ENCODE measurements around the gene DIP2C.

The DIP2C gene

DNA sequence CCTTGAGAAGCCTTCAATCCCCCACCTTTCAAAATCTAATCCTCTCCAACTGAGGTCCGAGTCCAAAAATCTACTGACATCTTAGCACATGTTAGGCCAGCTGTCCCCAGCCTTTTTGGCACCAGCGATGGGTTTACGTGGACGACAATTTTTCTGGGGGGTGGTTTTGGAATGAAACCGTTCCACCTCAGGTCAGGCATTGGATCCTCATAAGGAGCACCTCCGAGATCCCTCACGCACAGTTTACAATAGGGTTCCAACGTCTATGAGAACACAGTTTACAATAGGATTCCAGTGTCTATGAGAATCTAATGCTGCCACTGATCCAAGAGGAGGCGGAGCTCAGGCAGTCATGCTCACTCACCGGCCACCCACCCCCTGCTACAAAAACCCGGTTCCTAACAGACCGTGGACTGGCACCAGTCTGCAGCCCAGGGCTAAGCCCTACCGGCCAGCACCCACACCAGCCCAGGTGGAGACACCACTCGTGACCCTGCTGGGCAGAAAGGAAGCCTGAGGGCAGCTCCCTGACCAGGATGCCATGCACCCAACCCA is 107.6 kb downstream of the DIP2C start:
- no peak overlapping the region for H3K27ac ChIP-seq
- TF ChIP-seq ZFX (IDR thresholded peaks at IDR 0.05) = no peak
- TF ChIP-seq, protein P1, sequence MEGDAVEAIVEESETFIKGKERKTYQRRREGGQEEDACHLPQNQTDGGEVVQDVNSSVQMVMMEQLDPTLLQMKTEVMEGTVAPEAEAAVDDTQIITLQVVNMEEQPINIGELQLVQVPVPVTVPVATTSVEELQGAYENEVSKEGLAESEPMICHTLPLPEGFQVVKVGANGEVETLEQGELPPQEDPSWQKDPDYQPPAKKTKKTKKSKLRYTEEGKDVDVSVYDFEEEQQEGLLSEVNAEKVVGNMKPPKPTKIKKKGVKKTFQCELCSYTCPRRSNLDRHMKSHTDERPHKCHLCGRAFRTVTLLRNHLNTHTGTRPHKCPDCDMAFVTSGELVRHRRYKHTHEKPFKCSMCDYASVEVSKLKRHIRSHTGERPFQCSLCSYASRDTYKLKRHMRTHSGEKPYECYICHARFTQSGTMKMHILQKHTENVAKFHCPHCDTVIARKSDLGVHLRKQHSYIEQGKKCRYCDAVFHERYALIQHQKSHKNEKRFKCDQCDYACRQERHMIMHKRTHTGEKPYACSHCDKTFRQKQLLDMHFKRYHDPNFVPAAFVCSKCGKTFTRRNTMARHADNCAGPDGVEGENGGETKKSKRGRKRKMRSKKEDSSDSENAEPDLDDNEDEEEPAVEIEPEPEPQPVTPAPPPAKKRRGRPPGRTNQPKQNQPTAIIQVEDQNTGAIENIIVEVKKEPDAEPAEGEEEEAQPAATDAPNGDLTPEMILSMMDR (conservative IDR thresholded peaks at IDR 0.05) = no peak

DNA sequence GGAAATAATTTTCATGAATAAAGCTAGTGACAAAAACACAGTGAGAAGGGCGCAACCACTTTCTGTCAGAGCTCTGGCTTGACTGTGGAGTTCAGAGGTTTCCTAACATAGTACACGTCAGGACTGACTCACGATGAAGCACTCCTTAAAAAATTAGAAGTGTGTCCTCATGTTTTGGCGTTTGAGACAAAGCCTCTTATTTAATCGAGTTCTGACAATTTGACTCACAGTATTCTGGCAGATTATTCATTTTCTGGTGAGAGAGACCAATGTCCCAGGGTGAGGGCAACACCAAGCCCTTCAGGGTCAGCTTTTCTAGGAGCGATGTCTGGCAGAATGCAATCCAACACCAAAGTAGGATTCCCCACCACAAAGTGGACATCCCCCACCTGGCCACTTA is 108.7 kb downstream of the DIP2C start:
- no peak overlapping the region for H3K27ac ChIP-seq
- TF ChIP-seq, protein P1 (conservative IDR thresholded peaks at IDR 0.05) = no peak
- no peak for TF ChIP-seq ZFX (IDR thresholded peaks at IDR 0.05)

DNA sequence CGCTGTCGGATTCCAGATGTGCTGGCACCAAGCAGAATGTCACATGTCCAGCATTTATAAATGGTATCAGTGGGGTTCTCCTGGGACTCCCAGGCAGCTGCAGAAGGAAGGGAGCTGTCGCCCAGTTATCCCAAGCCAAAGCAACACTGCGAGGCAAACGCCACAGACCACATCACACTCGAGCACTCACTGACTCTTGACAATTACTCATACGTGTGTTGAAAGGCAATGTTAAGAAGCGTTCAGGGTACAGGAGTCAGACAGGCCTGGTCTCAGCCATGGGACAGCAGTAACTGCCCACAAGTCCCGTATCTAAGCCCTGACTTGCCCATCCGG is 113.4 kb downstream of the DIP2C start:
- no peak overlapping the region for H3K27ac ChIP-seq
- TF ChIP-seq, protein P1 (conservative IDR thresholded peaks at IDR 0.05) = no peak
- TF ChIP-seq ZFX (IDR thresholded peaks at IDR 0.05) = no peak

DNA sequence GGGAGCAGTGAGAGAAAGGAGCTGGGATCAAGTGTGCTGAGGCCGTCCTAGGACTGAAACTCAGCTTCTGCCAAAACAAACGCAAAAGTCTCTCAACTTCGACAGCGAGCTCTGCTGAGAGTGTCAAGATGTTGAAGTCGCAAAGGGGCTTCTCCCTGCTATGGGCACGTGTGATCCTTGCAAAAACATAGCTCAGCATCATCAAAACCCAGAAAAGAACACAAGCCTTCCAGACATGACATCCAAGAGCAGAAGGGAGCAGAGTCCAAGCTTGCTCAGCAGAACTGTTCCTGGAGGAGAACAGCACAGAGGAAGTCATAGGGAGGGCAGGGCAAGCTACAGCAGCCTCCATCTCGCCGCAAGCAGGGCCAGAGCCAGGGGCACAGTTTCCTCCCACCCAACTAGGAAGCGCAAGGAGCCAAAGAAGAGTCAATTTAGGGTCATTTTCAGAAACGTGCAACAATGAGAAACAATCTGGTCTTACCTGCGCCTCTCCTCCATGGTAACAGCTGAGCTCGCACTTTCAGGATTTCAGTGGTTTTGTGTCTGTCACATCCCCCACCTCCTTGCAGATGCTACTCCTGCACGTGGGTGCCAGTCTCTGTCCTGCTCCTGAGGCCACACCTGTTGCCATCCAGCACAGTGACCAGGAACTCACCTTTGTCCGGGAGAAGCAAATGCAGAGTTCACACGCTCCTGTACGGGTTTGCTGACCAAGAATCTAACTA is 113.9 kb downstream of the DIP2C start:
- TF ChIP-seq, protein P1 (conservative IDR thresholded peaks at IDR 0.05) = no peak
- no peak for TF ChIP-seq ZFX (IDR thresholded peaks at IDR 0.05)
- H3K27ac ChIP-seq = no peak overlapping the region

DNA sequence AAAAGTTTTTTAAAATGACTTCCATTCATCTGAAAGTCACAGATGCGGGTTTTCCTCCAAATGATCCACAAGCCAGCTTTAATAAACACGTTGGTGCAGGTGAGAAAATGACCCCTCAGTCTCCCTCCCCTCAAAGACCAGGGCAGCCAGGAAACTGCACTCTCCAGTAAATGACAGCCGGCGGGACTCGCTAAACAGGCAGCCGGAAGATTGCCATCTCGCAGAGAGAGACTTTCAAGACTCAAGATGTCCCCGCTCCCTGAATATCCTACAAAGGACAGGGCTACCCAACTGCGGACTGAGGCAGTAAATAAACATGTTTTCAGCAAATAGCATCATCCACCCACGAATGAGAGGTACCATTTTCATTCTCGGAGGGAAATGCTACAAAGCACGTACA is 116.8 kb downstream of the DIP2C start:
- no peak for TF ChIP-seq ZFX (IDR thresholded peaks at IDR 0.05)
- TF ChIP-seq, protein P1 (conservative IDR thresholded peaks at IDR 0.05) = no peak

DNA sequence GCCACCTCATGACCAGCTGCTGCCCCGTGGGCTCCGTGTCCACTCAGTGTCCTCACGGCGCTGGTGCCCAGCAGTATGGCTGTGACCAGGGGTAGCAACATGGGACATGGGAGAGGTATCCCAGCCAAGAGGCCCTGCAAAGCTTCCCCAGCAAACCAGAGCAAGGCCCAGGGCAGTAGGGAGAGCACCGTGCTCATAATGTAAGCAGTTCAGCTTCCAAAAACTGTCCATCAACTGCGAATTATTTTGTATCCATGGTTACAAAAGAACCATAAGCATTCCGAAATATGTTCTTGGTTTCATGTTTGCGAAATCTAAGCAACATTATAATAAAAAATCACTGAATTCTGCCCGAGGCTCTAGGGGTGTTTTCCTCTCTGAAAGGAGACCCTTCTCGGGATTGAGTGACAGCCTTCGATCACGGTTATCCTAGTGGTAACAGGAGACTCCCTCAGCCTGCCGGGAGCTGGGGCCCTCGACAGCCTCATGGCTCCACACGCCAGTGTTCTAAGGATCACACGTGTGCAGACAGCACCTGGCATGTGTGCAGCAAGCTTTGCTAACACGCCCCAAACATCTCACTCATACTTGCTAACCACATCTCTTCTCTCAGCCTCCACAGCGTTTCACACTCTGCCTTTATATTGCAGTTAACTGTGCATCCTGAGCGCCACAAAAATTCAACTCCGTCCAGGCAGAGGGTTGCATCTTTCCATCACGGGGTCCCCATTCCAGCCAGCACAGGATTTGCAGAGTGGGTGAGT is 117.6 kb downstream of the DIP2C start:
- TF ChIP-seq, protein P1 (conservative IDR thresholded peaks at IDR 0.05) = no peak
- TF ChIP-seq ZFX (IDR thresholded peaks at IDR 0.05) = no peak
- H3K27ac ChIP-seq = no peak overlapping the region

More for the DNA sequence above, 116.8 kb downstream of the DIP2C start:
- H3K27ac ChIP-seq = no peak overlapping the region

DNA sequence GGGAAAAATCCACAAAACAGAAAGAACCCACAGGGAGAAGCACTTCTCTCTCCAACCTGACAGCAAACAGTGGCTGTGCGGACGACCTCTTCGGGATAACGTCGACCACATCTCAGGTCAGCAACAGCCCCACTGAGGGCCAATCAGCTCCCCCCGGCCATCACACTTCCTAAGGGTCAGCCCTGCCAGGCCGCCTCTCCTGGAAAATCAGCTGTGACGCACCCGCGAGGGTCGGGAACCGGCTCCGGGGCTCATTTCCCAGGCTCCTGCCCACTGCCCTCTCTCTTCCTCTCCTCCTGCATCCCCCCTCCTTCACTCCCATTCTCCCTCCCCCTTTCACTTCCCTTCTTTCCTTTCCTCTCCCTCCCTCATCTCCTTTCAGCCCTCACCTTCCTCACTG is 118.3 kb downstream of the DIP2C start:
- no peak overlapping the region for H3K27ac ChIP-seq
- TF ChIP-seq ZFX (IDR thresholded peaks at IDR 0.05) = no peak
- TF ChIP-seq, protein P1 (conservative IDR thresholded peaks at IDR 0.05) = no peak
